H9 (cell line): ENCODE results near the gene HS6ST2. TPM values are rescaled to one million over a fixed set of nuclear protein-coding genes. Genes with fewer than 3 reads are reported as not detected.

Experiments
- DNase-seq: peaks from one replicate; pipeline ENCODE4 v3.0.0-alpha.2; 2017
- H2AFZ ChIP-seq: one replicate; pipeline ENCODE4 v1.6.1; 2013; ENCODE audit warnings: mild to moderate bottlenecking, low read length, control low read depth, moderate library complexity
- H2AK5ac ChIP-seq: 2 replicates; pipeline ENCODE4 v1.6.1; 2013; ENCODE audit warnings: low read length, control low read depth, mixed read lengths; ENCODE audit not compliant: insufficient read length
- H2BK120ac ChIP-seq: one replicate; pipeline ENCODE4 v1.6.1; 2013; ENCODE audit warnings: low read depth, mild to moderate bottlenecking, low read length, control low read depth, inconsistent platforms; ENCODE audit not compliant: poor library complexity, severe bottlenecking
- H2BK12ac ChIP-seq: 2 replicates; pipeline ENCODE4 v1.6.1; 2013; ENCODE audit warnings: low read length, control low read depth, mixed read lengths, low read depth; ENCODE audit not compliant: insufficient read length
- H2BK15ac ChIP-seq: 2 replicates; pipeline ENCODE4 v1.6.1; 2013; ENCODE audit warnings: low read depth, low read length, control low read depth
- H2BK20ac ChIP-seq: one replicate; pipeline ENCODE4 v1.6.1; 2013; ENCODE audit warnings: low read depth, mild to moderate bottlenecking, low read length, control low read depth, inconsistent platforms; ENCODE audit not compliant: poor library complexity, severe bottlenecking
- H2BK5ac ChIP-seq: 2 replicates; pipeline ENCODE4 v1.6.1; 2013; ENCODE audit warnings: low read length, control low read depth, mixed read lengths; ENCODE audit not compliant: insufficient read length
- H3K14ac ChIP-seq: 2 replicates; pipeline ENCODE4 v1.6.1; 2013; ENCODE audit warnings: low read length, control low read depth; ENCODE audit not compliant: insufficient read depth
- H3K18ac ChIP-seq: 2 replicates; pipeline ENCODE4 v1.6.1; 2013; ENCODE audit warnings: low read depth, mild to moderate bottlenecking, mixed read lengths, low read length, control low read depth; ENCODE audit not compliant: insufficient read length
- H3K23ac ChIP-seq: 2 replicates; pipeline ENCODE4 v1.6.1; 2013; ENCODE audit warnings: low read length, control low read depth, mixed read lengths, low read depth; ENCODE audit not compliant: insufficient read length
- H3K23me2 ChIP-seq: 2 replicates; pipeline ENCODE4 v1.6.1; 2013; ENCODE audit warnings: low read depth, mild to moderate bottlenecking, mixed read lengths, low read length, control low read depth; ENCODE audit not compliant: insufficient read length, poor library complexity, severe bottlenecking
- H3K27ac ChIP-seq: 2 replicates; pipeline ENCODE4 v1.5.1; 2013; ENCODE audit warnings: low read length, control low read depth, mixed read lengths, low read depth; ENCODE audit not compliant: insufficient read length
- H3K27me3 ChIP-seq: 2 replicates; pipeline ENCODE4 v1.6.1; 2013; ENCODE audit warnings: low read length, control low read depth, inconsistent platforms; ENCODE audit not compliant: insufficient read depth
- H3K4ac ChIP-seq: 2 replicates; pipeline ENCODE4 v1.6.1; 2013; ENCODE audit warnings: low read depth, mild to moderate bottlenecking, control low read depth, inconsistent platforms, low read length, moderate library complexity
- H3K4me1 ChIP-seq: 2 replicates; pipeline ENCODE4 v1.6.1; 2013; ENCODE audit warnings: low read length, control low read depth, inconsistent platforms; ENCODE audit not compliant: insufficient read depth
- H3K4me2 ChIP-seq: 2 replicates; pipeline ENCODE4 v1.6.1; 2013; ENCODE audit warnings: low read length, control low read depth, mixed read lengths; ENCODE audit not compliant: insufficient read length, insufficient read depth
- H3K56ac ChIP-seq: 2 replicates; pipeline ENCODE4 v1.6.1; 2013; ENCODE audit warnings: low read depth, mild to moderate bottlenecking, mixed read lengths, low read length, control low read depth; ENCODE audit not compliant: insufficient read length
- H3K79me1 ChIP-seq: 2 replicates; pipeline ENCODE4 v1.6.1; 2013; ENCODE audit warnings: low read depth, mild to moderate bottlenecking, moderate library complexity, low read length, control low read depth, inconsistent platforms; ENCODE audit not compliant: insufficient read depth, poor library complexity, severe bottlenecking
- H3K79me2 ChIP-seq: 2 replicates; pipeline ENCODE4 v1.6.1; 2013; ENCODE audit warnings: low read length, control low read depth, inconsistent platforms; ENCODE audit not compliant: insufficient read depth
- H3K9ac ChIP-seq: 2 replicates; pipeline ENCODE4 v1.6.1; 2013; ENCODE audit warnings: low read length, control low read depth, mixed read lengths; ENCODE audit not compliant: insufficient read length; ENCODE audit errors: extremely low read depth
- H3K9me3 ChIP-seq: one replicate; pipeline ENCODE4 v1.6.1; 2013; ENCODE audit warnings: low read depth, low read length, inconsistent platforms; ENCODE audit not compliant: control insufficient read depth
- H3T11ph ChIP-seq: one replicate; pipeline ENCODE4 v1.6.1; 2013; ENCODE audit warnings: mild to moderate bottlenecking, low read length, control low read depth, inconsistent platforms
- H4K20me1 ChIP-seq: one replicate; pipeline ENCODE4 v1.6.1; 2013; ENCODE audit not compliant: control insufficient read depth, insufficient read length, insufficient read depth
- H4K5ac ChIP-seq: 2 replicates; pipeline ENCODE4 v1.6.1; 2013; ENCODE audit warnings: low read depth, mild to moderate bottlenecking, mixed read lengths, low read length, control low read depth; ENCODE audit not compliant: insufficient read length
- H4K8ac ChIP-seq: replicated peaks from 2 replicates; pipeline ENCODE4 v1.6.1; 2013; ENCODE audit warnings: low read length, control low read depth, mixed read lengths, low read depth; ENCODE audit not compliant: insufficient read length
- H4K91ac ChIP-seq: 2 replicates; pipeline ENCODE4 v1.6.1; 2013; ENCODE audit warnings: low read depth, mild to moderate bottlenecking, moderate library complexity, mixed read lengths, low read length, control low read depth; ENCODE audit not compliant: insufficient read length
- H3K27ac Mint-ChIP-seq, 3 experiments: 2 replicates in 2 of 3; 3 replicates in 1 of 3; pipeline ENCODE4 v1.8.0; 2020 to 2021; ENCODE audit warnings: mixed read lengths in 3 of 3, mild to moderate bottlenecking in 1 of 3, moderate library complexity in 1 of 3
- H3K27me3 Mint-ChIP-seq: 2 replicates; pipeline ENCODE4 v1.8.0; 2021; ENCODE audit warnings: low read depth, mild to moderate bottlenecking, moderate library complexity, mixed read lengths
- H3K36me3 Mint-ChIP-seq, 3 experiments: 2 replicates in 2 of 3; 3 replicates in 1 of 3; pipeline ENCODE4 v1.8.0; 2020 to 2021; ENCODE audit warnings: low read depth in 3 of 3, mixed read lengths in 3 of 3; ENCODE audit not compliant: insufficient read depth in 1 of 3
- H3K4me1 Mint-ChIP-seq, 2 experiments: 2 replicates each; pipeline ENCODE4 v1.8.0; 2020; ENCODE audit warnings: mixed read lengths in 2 of 2
- H3K4me3 Mint-ChIP-seq, 2 experiments: 2 replicates in 1 of 2; 3 replicates in 1 of 2; pipeline ENCODE4 v1.8.0; 2020 to 2021; ENCODE audit warnings: mild to moderate bottlenecking in 2 of 2, mixed read lengths in 2 of 2, moderate library complexity in 1 of 2
- H3K9me3 Mint-ChIP-seq, 2 experiments: 2 replicates in 1 of 2; 3 replicates in 1 of 2; pipeline ENCODE4 v1.8.0; 2020; ENCODE audit warnings: mild to moderate bottlenecking in 2 of 2, mixed read lengths in 2 of 2, moderate library complexity in 1 of 2
- WGBS: extraction: QIAGEN DNeasy Blood & Tissue Kit; methylation state at CpG from one replicate; pipeline ENCODE4 v1.1.7; 2013; ENCODE audit warnings: missing lambda C conversion rate, low lambda C conversion rate, mixed read lengths; ENCODE audit not compliant: insufficient read length; ENCODE audit errors: extremely low coverage; 5-methylcytosine and 5-hydroxymethylcytosine counted together
- total RNA-seq: library from RNA; stranded (reverse); gene quantifications from 2 replicates; pipeline ENCODE4 v1.2.1, GENCODE V29; 2021
- TF ChIP-seq, protein P1 (sequence below): fragments of 200-600 bp; sonication (generic); conservative IDR thresholded peaks from 3 replicates; pipeline ENCODE4 v1.8.0; 2021; ENCODE audit warnings: antibody characterized with exemption, mild to moderate bottlenecking

Gene HS6ST2
- total RNA-seq, 1 experiment from 2014 or later: 4.8 TPM

DNA sequence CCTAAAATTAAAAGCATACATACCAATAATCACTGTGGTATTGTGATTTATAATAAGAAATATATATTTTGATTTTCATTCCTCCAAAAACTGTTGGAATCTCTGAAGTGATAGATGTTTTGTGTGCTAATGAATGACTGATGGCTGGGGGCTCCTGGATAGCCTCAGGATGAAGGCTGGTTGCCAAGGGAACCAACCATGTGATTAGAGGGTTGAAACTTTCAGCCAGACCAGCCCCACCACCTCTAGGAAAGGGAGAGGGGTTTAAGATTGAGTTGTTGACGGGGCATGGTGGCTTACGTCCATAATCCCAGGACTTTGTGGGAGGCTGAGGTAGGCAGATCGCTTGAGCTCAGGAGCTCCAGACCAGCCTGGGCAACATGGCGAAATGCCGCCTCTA, 34.0 kb downstream of the HS6ST2 start:
- Histone ChIP-seq H3K4ac (no peak overlapping the region), H4K5ac (no peak overlapping the region), H2BK15ac (no peak overlapping the region), H3K27ac (no peak overlapping the region), H3K4me2 (no peak overlapping the region), H3K56ac (no peak overlapping the region), H2BK120ac (no peak overlapping the region), H2BK20ac (no peak overlapping the region), H3K79me1 (no peaks in the 10 kb centered on the region), H3K9ac (no peak overlapping the region), H3K27me3 (no peaks in the 10 kb centered on the region), H2AFZ (no peak overlapping the region), H3K79me2 (no peaks in the 10 kb centered on the region), H3T11ph (no peak overlapping the region), H3K9me3 (no peaks in the 10 kb centered on the region), H4K20me1 (no peaks in the 10 kb centered on the region), H3K23ac (no peak overlapping the region), H4K91ac (no peak overlapping the region), H3K23me2 (no peaks in the 10 kb centered on the region), H3K4me1 (no peaks in the 10 kb centered on the region), H2BK5ac (no peak overlapping the region), H4K8ac (no peak overlapping the region), H3K18ac (no peak overlapping the region), H3K14ac (no peak overlapping the region), H2AK5ac (no peak overlapping the region), H2BK12ac (no peak overlapping the region)
- H3K27ac Mint-ChIP-seq: no peak overlapping the region
- peaks cover 0 to 3% (median 2%) of the 10 kb centered on the region in 3 experiments; a peak in 2 of 7 replicates for H3K36me3 Mint-ChIP-seq
- H3K9me3 Mint-ChIP-seq: peaks cover 0 to 3% of the 10 kb centered on the region in 2 experiments; a peak in 3 of 5 replicates
- H3K27me3 Mint-ChIP-seq: no peaks in the 10 kb centered on the region; the same call in none of the 2 replicates
- TF ChIP-seq, protein P1, sequence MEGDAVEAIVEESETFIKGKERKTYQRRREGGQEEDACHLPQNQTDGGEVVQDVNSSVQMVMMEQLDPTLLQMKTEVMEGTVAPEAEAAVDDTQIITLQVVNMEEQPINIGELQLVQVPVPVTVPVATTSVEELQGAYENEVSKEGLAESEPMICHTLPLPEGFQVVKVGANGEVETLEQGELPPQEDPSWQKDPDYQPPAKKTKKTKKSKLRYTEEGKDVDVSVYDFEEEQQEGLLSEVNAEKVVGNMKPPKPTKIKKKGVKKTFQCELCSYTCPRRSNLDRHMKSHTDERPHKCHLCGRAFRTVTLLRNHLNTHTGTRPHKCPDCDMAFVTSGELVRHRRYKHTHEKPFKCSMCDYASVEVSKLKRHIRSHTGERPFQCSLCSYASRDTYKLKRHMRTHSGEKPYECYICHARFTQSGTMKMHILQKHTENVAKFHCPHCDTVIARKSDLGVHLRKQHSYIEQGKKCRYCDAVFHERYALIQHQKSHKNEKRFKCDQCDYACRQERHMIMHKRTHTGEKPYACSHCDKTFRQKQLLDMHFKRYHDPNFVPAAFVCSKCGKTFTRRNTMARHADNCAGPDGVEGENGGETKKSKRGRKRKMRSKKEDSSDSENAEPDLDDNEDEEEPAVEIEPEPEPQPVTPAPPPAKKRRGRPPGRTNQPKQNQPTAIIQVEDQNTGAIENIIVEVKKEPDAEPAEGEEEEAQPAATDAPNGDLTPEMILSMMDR: no peak
- no CpG with 5 or more reads among the region's 5 CpGs for WGBS
- no peak overlapping the region for H3K4me3 Mint-ChIP-seq
- peaks cover 4 to 12% of the 10 kb centered on the region in 2 experiments; a peak in 3 of 4 replicates for H3K4me1 Mint-ChIP-seq
- no peak for DNase-seq
